Measurements from ENCODE around the gene CLEC17A. TPM values are rescaled to one million over a fixed set of nuclear protein-coding genes. Genes with fewer than 3 reads are reported as not detected.
A peak's percentile ranks its signal among the peaks of the same experiment; 100 is the strongest.

Gene CLEC17A
- total and polyA plus RNA-seq, 2 of the 13 experiments (the other 11 are each of a cell fraction or from before 2014, with no cell fraction given), result not detected

GRCh38 chr19:14556662-14557188 is 26.2 kb upstream of the CLEC17A start (continued):
- TF ChIP-seq HNRNPK (IDR thresholded peaks at IDR 0.05; ENCODE audit: low read depth, low read length, poor library complexity, severe bottlenecking) (no peak), KDM2A (CRISPR knock-in tag; IDR thresholded peaks at IDR 0.05; ENCODE audit: borderline replicate concordance, low read depth) (peak; percentile 81), ARID5B (CRISPR knock-in tag; IDR thresholded peaks at IDR 0.05) (peak; percentile 32; the same call in 1 of the 2 replicates), ZNF768 (CRISPR knock-in tag; IDR thresholded peaks at IDR 0.05) (peak; percentile 72), HIVEP1 (CRISPR knock-in tag; IDR thresholded peaks at IDR 0.05) (no peak), ZNF879 (CRISPR knock-in tag; IDR thresholded peaks at IDR 0.05) (no peak), ZNF782 (CRISPR knock-in tag; IDR thresholded peaks at IDR 0.05; ENCODE audit: borderline replicate concordance) (0 out of 2 replicates have a peak, but pooled peaks have one; percentile 71), PRPF4 (IDR thresholded peaks at IDR 0.05; ENCODE audit: low read depth, low read length, poor library complexity, severe bottlenecking) (no peak), HNRNPLL (IDR thresholded peaks at IDR 0.05; ENCODE audit: low read depth, low read length, poor library complexity, severe bottlenecking) (peak; percentile 45), ZMYM3 (CRISPR knock-in tag; IDR thresholded peaks at IDR 0.05) (peak; percentile 66), RNF2 (conservative IDR thresholded peaks at IDR 0.05; ENCODE audit: low read depth) (no peak), THRA (CRISPR knock-in tag; IDR thresholded peaks at IDR 0.05; ENCODE audit: borderline replicate concordance) (peak; percentile 56; the same call in 1 of the 2 replicates), MYC (CRISPR knock-in tag; IDR thresholded peaks at IDR 0.05; ENCODE audit: borderline replicate concordance) (peak; percentile 29; the same call in 1 of the 2 replicates), GABPB1 (CRISPR knock-in tag; IDR thresholded peaks at IDR 0.05) (peak; percentile 52), NR2C2 (CRISPR knock-in tag; IDR thresholded peaks at IDR 0.05; ENCODE audit: borderline replicate concordance) (peak; percentile 30; the same call in 1 of the 2 replicates), ASH2L (IDR thresholded peaks at IDR 0.05; ENCODE audit: insufficient read length, low read depth, low read length) (peak; percentile 38), SAP130 (CRISPR knock-in tag; IDR thresholded peaks at IDR 0.05; ENCODE audit: low read depth) (peak; percentile 63), HMGXB3 (CRISPR knock-in tag; IDR thresholded peaks at IDR 0.05; ENCODE audit: borderline replicate concordance) (no peak)
